AG09319 (cell line): ENCODE data around the gene CCDC112.

Experiments
- DNase-seq: peaks from one replicate; pipeline ENCODE4 v3.0.0-alpha.2; 2010; ENCODE audit warnings: low read depth; ENCODE audit errors: extremely low read depth
- TF ChIP-seq, protein P1 (sequence below): IDR thresholded peaks from 2 replicates; pipeline ENCODE4 v1.5.1; 2011; ENCODE audit warnings: low read depth, mild to moderate bottlenecking, inconsistent platforms, low read length, moderate library complexity

The CCDC112 gene

DNA sequence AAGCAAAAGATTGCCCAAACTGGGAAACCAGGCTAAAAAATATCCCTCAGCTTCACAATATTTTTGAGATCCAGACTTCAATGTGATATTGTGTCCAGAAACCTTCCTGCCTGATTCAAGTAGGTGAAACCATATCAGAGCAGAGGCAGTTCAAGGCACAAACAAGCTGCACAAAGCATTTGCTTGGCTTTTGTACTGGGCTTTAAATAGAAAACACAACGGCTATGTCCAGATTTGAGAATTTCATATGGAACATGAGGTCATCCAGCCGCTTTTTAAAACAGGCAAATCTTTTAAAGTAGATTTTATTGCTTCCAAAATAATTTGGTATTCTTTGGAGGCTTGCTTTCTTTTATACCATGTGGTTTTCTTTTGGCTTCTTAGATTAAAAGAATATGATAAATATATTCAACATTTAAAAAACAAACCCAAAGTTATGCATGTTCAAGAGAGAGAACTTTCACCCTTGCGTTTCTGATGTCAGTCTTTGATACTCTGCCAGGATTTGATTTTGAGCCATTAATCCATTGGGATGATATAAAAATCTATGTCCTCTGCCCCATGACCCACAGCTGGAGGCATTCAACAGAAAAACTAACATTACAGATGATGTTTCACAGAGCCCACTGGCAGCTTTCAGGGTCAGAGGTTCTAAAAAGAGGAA lies 29.0 kb upstream of the CCDC112 start:
- DNase-seq = no peak
- TF ChIP-seq, protein P1, sequence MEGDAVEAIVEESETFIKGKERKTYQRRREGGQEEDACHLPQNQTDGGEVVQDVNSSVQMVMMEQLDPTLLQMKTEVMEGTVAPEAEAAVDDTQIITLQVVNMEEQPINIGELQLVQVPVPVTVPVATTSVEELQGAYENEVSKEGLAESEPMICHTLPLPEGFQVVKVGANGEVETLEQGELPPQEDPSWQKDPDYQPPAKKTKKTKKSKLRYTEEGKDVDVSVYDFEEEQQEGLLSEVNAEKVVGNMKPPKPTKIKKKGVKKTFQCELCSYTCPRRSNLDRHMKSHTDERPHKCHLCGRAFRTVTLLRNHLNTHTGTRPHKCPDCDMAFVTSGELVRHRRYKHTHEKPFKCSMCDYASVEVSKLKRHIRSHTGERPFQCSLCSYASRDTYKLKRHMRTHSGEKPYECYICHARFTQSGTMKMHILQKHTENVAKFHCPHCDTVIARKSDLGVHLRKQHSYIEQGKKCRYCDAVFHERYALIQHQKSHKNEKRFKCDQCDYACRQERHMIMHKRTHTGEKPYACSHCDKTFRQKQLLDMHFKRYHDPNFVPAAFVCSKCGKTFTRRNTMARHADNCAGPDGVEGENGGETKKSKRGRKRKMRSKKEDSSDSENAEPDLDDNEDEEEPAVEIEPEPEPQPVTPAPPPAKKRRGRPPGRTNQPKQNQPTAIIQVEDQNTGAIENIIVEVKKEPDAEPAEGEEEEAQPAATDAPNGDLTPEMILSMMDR = no peak

DNA sequence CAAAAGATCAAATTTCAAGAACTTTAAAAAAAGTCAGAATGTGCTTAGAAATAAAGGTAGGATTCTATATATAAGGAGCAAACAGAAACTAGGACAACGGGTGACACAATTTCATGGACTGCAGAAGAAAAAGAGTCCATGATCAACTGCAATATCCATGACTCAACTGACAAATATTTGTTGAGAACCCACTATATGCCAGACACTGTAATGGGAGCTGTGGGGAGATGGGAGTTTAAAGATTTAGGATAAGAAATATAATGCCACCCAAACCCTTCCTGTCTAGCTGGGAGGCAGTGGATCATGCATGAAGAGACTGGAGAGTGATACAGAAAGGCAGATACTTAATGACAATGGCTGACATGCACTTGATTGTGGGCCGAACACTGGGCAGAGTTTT lies 27.6 kb upstream of the CCDC112 start:
- TF ChIP-seq, protein P1 = no peak
- no peak for DNase-seq

DNA sequence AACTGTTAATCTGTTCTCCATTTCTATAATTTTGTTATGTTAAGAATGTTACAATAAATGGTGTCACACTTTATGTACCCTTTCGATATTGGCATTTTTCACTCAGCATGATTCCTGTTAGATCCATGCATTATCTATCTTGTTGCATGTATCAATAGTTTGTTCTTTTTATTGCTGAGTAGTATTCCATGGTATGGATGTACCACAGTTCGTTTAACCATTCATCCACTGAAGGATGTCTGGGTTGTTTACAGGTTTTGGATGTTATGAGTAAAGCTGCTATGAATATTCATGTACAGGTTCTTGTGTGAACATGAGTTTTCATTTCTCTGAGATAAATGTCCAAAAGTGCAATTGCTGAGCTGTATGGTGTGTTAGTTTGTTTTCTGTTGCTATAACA lies 26.3 kb upstream of the CCDC112 start:
- DNase-seq = no peak

DNA sequence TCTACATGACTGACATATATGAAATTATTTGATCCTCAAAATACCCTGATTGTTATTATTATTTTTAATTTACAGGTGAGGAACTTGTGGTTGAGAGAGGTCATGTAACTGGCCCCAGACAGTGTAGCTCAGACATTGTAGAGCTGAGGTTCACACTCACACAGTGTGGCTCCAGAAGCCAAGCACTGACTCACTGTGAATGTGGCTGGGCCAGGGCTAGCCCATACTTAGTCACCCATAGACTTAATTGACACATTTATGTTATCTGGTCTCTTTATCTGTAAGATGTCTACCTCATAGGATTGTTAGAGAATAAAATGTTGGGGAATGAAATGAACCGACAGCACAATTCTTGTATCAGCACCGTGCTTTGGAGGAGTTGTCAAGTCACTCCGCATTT lies 24.9 kb upstream of the CCDC112 start:
- DNase-seq = no peak
- TF ChIP-seq, protein P1 = no peak

More for the DNA sequence above, 26.3 kb upstream of the CCDC112 start:
- TF ChIP-seq, protein P1 = no peak

DNA sequence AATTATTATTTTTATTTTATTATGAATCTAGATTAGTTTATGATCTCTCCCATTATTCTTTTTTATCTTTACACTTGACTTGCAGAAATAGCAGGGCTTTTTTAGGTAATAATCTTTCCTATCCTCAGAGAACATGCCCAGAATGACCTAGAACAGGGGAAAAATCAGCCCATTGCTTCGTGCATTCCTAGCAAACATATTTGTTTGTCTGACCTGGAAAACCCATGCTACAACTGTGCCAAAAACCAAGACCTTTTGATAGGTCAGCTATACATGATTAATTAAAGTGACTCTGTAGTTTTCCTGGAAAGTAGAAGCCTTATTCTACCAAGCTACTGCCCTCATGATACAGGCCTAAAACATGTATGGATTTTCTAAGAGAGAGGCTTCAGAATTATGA lies 24.1 kb upstream of the CCDC112 start:
- TF ChIP-seq, protein P1 = no peak
- no peak for DNase-seq

DNA sequence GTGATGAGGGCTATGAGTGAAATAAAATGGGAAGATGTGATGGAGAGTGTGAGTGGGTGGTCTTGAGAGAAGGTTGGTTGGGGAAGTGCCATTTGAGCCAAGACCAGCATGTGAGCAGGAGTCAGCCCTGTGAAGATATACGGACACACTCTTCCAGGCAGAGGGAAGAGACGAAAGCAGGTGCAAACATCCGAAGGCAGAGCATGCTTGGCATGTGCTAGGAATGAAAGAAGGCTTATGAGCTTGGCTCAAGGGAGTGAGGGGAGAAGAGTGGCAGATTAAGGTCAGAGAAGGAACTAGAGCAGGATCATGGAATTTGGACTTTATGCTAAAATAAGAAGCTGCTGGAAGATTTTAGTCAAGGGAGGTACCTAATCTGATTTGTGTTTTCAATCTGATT lies 23.6 kb upstream of the CCDC112 start:
- no peak for DNase-seq
- TF ChIP-seq, protein P1 = no peak

DNA sequence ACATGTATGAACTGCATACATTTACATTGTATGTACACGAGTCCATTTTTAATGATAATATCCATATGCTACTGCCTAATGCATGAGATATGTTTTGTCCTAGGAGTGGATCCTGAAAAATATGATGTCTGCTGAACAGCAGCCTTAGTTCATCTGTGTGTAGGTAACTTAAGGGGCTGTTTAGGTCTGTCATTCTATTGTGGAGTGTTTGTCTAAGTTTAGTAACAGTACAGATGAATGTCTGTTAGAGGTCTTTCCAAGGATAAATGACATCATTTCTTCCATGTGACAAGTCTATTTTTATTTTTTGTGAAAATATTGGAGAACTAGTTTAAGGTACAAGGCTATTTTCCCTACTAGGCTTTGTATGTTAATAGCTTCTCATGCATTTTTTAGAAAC lies 22.6 kb upstream of the CCDC112 start:
- TF ChIP-seq, protein P1 = no peak

More for the DNA sequence above, 22.6 kb upstream of the CCDC112 start:
- no peak for DNase-seq
